IPS-15b (cell line): ENCODE results near the gene DLGAP4.
A peak's percentile ranks its signal among the peaks of the same experiment; 100 is the strongest.
"Not testable (repeated sequence)": the region's sequence is repeated elsewhere in the genome, so short reads cannot be mapped to it uniquely, and the experiment has no call there.

Experiments used
- H3K27me3 ChIP-seq: one replicate; pipeline ENCODE4 v1.6.1; 2013; ENCODE audit warnings: low read length; ENCODE audit not compliant: control insufficient read depth, insufficient read depth
- H3K36me3 ChIP-seq: one replicate; pipeline ENCODE4 v1.6.1; 2013; ENCODE audit warnings: low read length; ENCODE audit not compliant: control insufficient read depth, insufficient read depth
- H3K4me1 ChIP-seq: one replicate; pipeline ENCODE4 v1.6.1; 2013; ENCODE audit warnings: mild to moderate bottlenecking, low read length; ENCODE audit not compliant: control insufficient read depth, insufficient read depth
- H3K4me3 ChIP-seq: one replicate; pipeline ENCODE4 v1.5.1; 2013; ENCODE audit warnings: low read depth, low read length
- H3K9ac ChIP-seq: one replicate; pipeline ENCODE4 v1.6.1; 2013; ENCODE audit warnings: low read depth, mild to moderate bottlenecking, low read length
- H3K9me3 ChIP-seq: one replicate; pipeline ENCODE4 v1.6.1; 2013; ENCODE audit warnings: mild to moderate bottlenecking, low read length; ENCODE audit not compliant: control insufficient read depth, insufficient read depth

Gene DLGAP4

GRCh38 chr20:36473164-36473563 is 167.0 kb downstream of the DLGAP4 start:
- Histone ChIP-seq H3K4me3 (no peak overlapping the region), H3K4me1 (peaks cover 17% of the 10 kb centered on the region), H3K9ac (peak overlapping the region; percentile 5)

GRCh38 chr20:36474563-36474962 is 168.4 kb downstream of the DLGAP4 start:
- no peak overlapping the region for H3K9ac ChIP-seq
- no peaks in the 10 kb centered on the region for H3K36me3 ChIP-seq

More at GRCh38 chr20:36473164-36473563, 167.0 kb downstream of the DLGAP4 start:
- H3K9me3 ChIP-seq = no peaks in the 10 kb centered on the region
- H3K36me3 ChIP-seq = peaks cover 3% of the 10 kb centered on the region
- H3K27me3 ChIP-seq = no peaks in the 10 kb centered on the region

DNA sequence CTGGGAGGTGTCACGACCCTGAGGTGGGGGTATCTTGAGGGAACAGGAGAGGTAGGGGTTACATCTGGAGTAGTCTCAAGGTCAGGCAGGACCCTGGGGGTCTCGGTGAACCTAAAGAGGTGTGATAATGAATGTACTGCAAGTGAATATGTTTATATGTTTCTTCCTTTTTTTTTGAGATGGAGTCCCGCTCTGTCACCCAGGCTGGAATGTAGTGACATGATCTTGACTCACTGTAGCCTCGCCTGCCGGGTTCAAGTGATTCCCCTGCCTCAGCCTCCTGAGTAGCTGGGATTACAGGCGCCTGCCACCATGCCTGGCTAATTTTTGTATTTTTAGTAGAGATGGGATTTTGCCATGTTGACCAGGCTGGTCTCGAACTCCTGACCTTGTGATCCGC is 168.9 kb downstream of the DLGAP4 start:
- H3K27me3 ChIP-seq, H3K9ac ChIP-seq, H3K4me3 ChIP-seq, H3K36me3 ChIP-seq, H3K9me3 ChIP-seq: not testable (repeated sequence)
- peaks cover 17% of the 10 kb centered on the region for H3K4me1 ChIP-seq

More at GRCh38 chr20:36474563-36474962, 168.4 kb downstream of the DLGAP4 start:
- Histone ChIP-seq H3K9me3 (no peaks in the 10 kb centered on the region), H3K27me3 (no peaks in the 10 kb centered on the region), H3K4me1 (peaks cover 17% of the 10 kb centered on the region), H3K4me3 (no peak overlapping the region)

GRCh38 chr20:36477475-36477874 is 171.3 kb downstream of the DLGAP4 start:
- peaks cover 14% of the 10 kb centered on the region for H3K4me1 ChIP-seq
- no peaks in the 10 kb centered on the region for H3K9me3 ChIP-seq
- H3K36me3 ChIP-seq = no peaks in the 10 kb centered on the region
- no peak overlapping the region for H3K4me3 ChIP-seq
- H3K27me3 ChIP-seq = no peaks in the 10 kb centered on the region
- no peak overlapping the region for H3K9ac ChIP-seq

GRCh38 chr20:36478137-36478905 is 172.2 kb downstream of the DLGAP4 start:
- peaks cover 7% of the 10 kb centered on the region for H3K4me1 ChIP-seq
- no peak overlapping the region for H3K4me3 ChIP-seq
- H3K27me3 ChIP-seq = no peaks in the 10 kb centered on the region
- no peaks in the 10 kb centered on the region for H3K36me3 ChIP-seq
- no peaks in the 10 kb centered on the region for H3K9me3 ChIP-seq
- H3K9ac ChIP-seq = no peak overlapping the region

DNA sequence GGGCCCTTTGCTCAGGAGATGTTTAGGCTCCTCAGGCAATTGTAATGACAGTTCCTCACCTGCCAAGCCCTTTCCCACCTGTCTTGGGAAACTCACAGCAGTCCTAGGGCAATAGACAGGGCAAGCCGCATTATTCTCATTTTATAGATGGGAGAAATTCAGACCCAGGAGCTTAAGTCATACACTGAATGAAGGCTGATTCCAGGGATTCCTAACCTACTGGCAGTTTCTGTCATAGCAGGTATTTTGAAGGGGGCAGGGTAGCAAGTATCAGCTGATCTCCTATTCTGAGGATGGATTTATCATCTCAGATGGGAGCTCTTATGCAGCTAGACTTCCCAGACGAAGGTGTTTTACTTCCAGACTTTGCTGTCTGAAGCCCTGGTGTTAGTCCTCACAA is 173.8 kb downstream of the DLGAP4 start:
- Histone ChIP-seq H3K4me1 (no peaks in the 10 kb centered on the region), H3K4me3 (no peak overlapping the region), H3K27me3 (no peaks in the 10 kb centered on the region), H3K9me3 (no peaks in the 10 kb centered on the region), H3K9ac (no peak overlapping the region), H3K36me3 (no peaks in the 10 kb centered on the region)

- H3K27me3 ChIP-seq = no peaks in the 10 kb centered on the region
- no peaks in the 10 kb centered on the region for H3K36me3 ChIP-seq
- H3K4me3 ChIP-seq = no peak overlapping the region
- H3K9ac ChIP-seq = no peak overlapping the region
- no peaks in the 10 kb centered on the region for H3K9me3 ChIP-seq
- H3K4me1 ChIP-seq = no peaks in the 10 kb centered on the region
These were observed 174.4 kb downstream of the DLGAP4 start for GRCh38 chr20:36480456-36481048.

DNA sequence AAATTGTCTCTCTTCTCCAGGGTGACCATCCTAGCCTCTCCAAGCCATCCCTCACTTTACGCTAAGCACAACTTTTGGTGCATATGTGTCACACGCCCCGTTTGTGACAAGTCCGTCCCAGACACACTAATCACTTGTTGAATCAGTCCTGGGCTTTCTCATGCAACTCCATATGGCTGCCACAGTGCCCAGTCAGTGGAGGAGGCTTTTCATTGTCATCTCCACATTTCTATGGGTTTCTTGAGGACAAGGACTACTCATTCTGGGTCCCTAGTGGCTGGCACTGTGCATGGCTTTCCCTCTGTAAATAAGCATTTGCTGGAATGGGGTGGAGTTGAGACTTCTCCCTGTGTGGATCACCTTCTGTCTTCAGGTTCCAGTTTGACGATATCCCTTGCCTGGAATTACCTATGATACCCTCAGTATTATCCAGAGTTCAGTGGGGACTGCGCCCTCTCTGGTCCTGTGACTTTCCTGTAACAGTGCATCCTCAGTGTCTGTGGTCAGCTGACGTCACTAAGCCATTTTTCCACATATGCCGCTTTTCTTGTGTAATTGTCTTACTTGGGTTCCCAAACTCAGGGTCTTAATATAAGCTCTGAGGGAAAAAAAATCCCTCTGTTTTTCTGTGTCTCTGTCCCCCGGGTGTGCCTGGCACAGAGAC is 175.4 kb downstream of the DLGAP4 start:
- H3K4me3 ChIP-seq = no peak overlapping the region
- no peak overlapping the region for H3K9ac ChIP-seq
- no peaks in the 10 kb centered on the region for H3K9me3 ChIP-seq
- no peaks in the 10 kb centered on the region for H3K27me3 ChIP-seq
- no peaks in the 10 kb centered on the region for H3K36me3 ChIP-seq
- no peaks in the 10 kb centered on the region for H3K4me1 ChIP-seq

DNA sequence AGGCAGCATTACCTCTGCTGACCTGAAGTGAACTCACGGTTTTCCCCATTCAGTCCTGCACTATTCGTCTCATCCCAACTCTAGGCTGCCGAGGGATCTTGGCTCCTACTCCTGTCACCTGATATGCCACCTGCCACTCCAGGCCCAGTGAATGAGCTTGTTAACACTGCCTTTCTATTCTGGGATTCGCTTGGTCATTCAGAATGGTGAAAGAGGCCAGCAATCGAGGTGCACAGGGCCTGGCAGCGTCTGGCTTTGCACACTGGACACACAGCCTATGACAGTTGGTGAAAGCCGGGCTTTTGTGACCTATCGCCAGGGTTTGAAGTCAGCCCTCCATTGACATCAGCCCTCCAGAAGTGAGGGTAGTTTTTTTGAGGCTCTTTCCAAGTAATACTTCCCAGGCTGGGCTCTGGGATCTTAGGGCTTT is 175.9 kb downstream of the DLGAP4 start:
- no peaks in the 10 kb centered on the region for H3K36me3 ChIP-seq

GRCh38 chr20:36483209-36483918 is 177.2 kb downstream of the DLGAP4 start:
- no peak overlapping the region for H3K9ac ChIP-seq
- H3K9me3 ChIP-seq = no peaks in the 10 kb centered on the region
- no peak overlapping the region for H3K4me3 ChIP-seq
- H3K4me1 ChIP-seq = no peaks in the 10 kb centered on the region
- no peaks in the 10 kb centered on the region for H3K27me3 ChIP-seq
- no peaks in the 10 kb centered on the region for H3K36me3 ChIP-seq

More for the DNA sequence above, 175.9 kb downstream of the DLGAP4 start:
- Histone ChIP-seq H3K27me3 (no peaks in the 10 kb centered on the region), H3K4me1 (no peaks in the 10 kb centered on the region), H3K9ac (no peak overlapping the region), H3K9me3 (no peaks in the 10 kb centered on the region), H3K4me3 (no peak overlapping the region)

- H3K9ac ChIP-seq = no peak overlapping the region
- H3K9me3 ChIP-seq = no peaks in the 10 kb centered on the region
- H3K36me3 ChIP-seq = no peaks in the 10 kb centered on the region
- H3K4me3 ChIP-seq = no peak overlapping the region
- H3K4me1 ChIP-seq = no peaks in the 10 kb centered on the region
- no peaks in the 10 kb centered on the region for H3K27me3 ChIP-seq
These were observed 178.0 kb downstream of the DLGAP4 start for GRCh38 chr20:36483919-36484808.
